Small intestine (tissue), 7 donors: ENCODE results near the gene ARMH4. TPM values are rescaled to one million over a fixed set of nuclear protein-coding genes. Genes with fewer than 3 reads are reported as not detected.

Experiments used
- DNase-seq, 2 donors: peaks; one replicate each; pipeline versions ENCODE4 v3.0.0 to v3.0.0-alpha.2; 2013
- FAIRE-seq: peaks from 2 replicates; lab custom pipeline; 2012; peaks lifted over from hg19 to GRCh38; lab: Jason Lieb, UNC
- H3K27ac ChIP-seq, 3 donors: one replicate each; pipeline ENCODE4 v1.5.1; 2013; ENCODE audit warnings: low read length in 2 of 3, mild to moderate bottlenecking in 2 of 3, control low read depth in 1 of 3, inconsistent platforms in 1 of 3, low read depth in 1 of 3, moderate library complexity in 1 of 3
- H3K27me3 ChIP-seq, 3 donors: one replicate each; pipeline ENCODE4 v1.6.1; 2013; ENCODE audit warnings: low read length in 3 of 3, inconsistent platforms in 1 of 3; ENCODE audit not compliant: control insufficient read depth in 3 of 3, insufficient read depth in 3 of 3
- H3K36me3 ChIP-seq, 3 donors: one replicate each; pipeline ENCODE4 v1.6.1; 2013; ENCODE audit warnings: low read length in 3 of 3, inconsistent platforms in 1 of 3, low read depth in 1 of 3, mild to moderate bottlenecking in 1 of 3, moderate library complexity in 1 of 3; ENCODE audit not compliant: control insufficient read depth in 3 of 3, insufficient read depth in 2 of 3
- H3K4me1 ChIP-seq, 3 donors: one replicate each; pipeline ENCODE4 v1.6.1; 2013; ENCODE audit warnings: low read length in 2 of 3, inconsistent platforms in 1 of 3, low read depth in 1 of 3, mild to moderate bottlenecking in 1 of 3, moderate library complexity in 1 of 3; ENCODE audit not compliant: control insufficient read depth in 3 of 3, insufficient read depth in 2 of 3
- H3K4me3 ChIP-seq, 3 donors: one replicate each; pipeline ENCODE4 v1.5.1; 2013; ENCODE audit warnings: low read length in 3 of 3, control low read depth in 1 of 3, inconsistent platforms in 1 of 3, low read depth in 1 of 3, mild to moderate bottlenecking in 1 of 3, moderate library complexity in 1 of 3
- H3K9me3 ChIP-seq, 2 donors: one replicate each; pipeline ENCODE4 v1.6.1; 2013; ENCODE audit warnings: low read depth in 1 of 2, low read length in 1 of 2; ENCODE audit not compliant: control insufficient read depth in 2 of 2, insufficient read depth in 1 of 2
- WGBS, 3 donors: extraction: QIAGEN DNeasy Blood & Tissue Kit; methylation state at CpG; one replicate each; pipeline ENCODE4 v1.1.7; 2013; 5-methylcytosine and 5-hydroxymethylcytosine counted together
- polyA plus RNA-seq, 4 donors: library from polyadenylated mRNA; stranded (reverse) in 3 of 4; unstranded in 1 of 4; fragments of 200-250 nt in 3 of 4; fragments of 120-200 nt in 1 of 4; gene quantifications; one replicate each; pipeline versions ENCODE4 v1.2.1 to v1.2.3, GENCODE V29; 2013
- donor health status: healthy with polysubstance abuse.
- donor health status: control.
- donor health status: control.
- donor health status: Bipolar disorder and iron deficiency.
- donor health status: healthy.

ARMH4 gene
- polyA plus RNA-seq, 4 donors = 0.81 to 1.9 TPM; not detected in 2

- FAIRE-seq = no peak
Observed at GRCh38 chr14:58100735-58101368, 51.2 kb downstream of the ARMH4 start.

GRCh38 chr14:58099682-58100081 is 52.3 kb downstream of the ARMH4 start:
- no peak for FAIRE-seq

More at GRCh38 chr14:58100735-58101368, 51.2 kb downstream of the ARMH4 start:
- Histone ChIP-seq H3K9me3 (no peaks in the 10 kb centered on the region), H3K4me3 (no peak overlapping the region), H3K36me3 (no peaks in the 10 kb centered on the region), H3K4me1 (no peaks in the 10 kb centered on the region), H3K27me3 (no peaks in the 10 kb centered on the region), H3K27ac (no peak overlapping the region)
- no peak for DNase-seq
- WGBS, 3 donors = 88 to 92% (median 90%) methylated on average over 4 of the region's 4 CpGs

GRCh38 chr14:58098507-58098906 is 53.5 kb downstream of the ARMH4 start:
- WGBS, 3 donors = 2 to 33% (median 24%) methylated on average over 1 of the region's 1 CpG
- H3K4me3 ChIP-seq = no peak overlapping the region
- no peaks in the 10 kb centered on the region for H3K27me3 ChIP-seq
- peak in 1 of 2 donors; percentile 9 for DNase-seq
- no peaks in the 10 kb centered on the region for H3K4me1 ChIP-seq
- FAIRE-seq = no peak
- H3K9me3 ChIP-seq = no peaks in the 10 kb centered on the region
- no peak overlapping the region for H3K27ac ChIP-seq
- no peaks in the 10 kb centered on the region for H3K36me3 ChIP-seq

More at GRCh38 chr14:58099682-58100081, 52.3 kb downstream of the ARMH4 start:
- Histone ChIP-seq H3K9me3 (no peaks in the 10 kb centered on the region), H3K4me3 (no peak overlapping the region), H3K27me3 (no peaks in the 10 kb centered on the region), H3K36me3 (no peaks in the 10 kb centered on the region), H3K4me1 (no peaks in the 10 kb centered on the region), H3K27ac (no peak overlapping the region)
- WGBS, 3 donors = 78 to 90% (median 90%) methylated on average over 5 of the region's 5 CpGs
- no peak for DNase-seq

GRCh38 chr14:58096731-58097130 is 55.3 kb downstream of the ARMH4 start:
- H3K4me3 ChIP-seq = no peak overlapping the region
- WGBS, 3 donors = 65 to 75% (median 69%) methylated on average over 2 of the region's 2 CpGs
- no peaks in the 10 kb centered on the region for H3K4me1 ChIP-seq
- no peak overlapping the region for H3K27ac ChIP-seq
- DNase-seq (no peak), FAIRE-seq (no peak)
- no peaks in the 10 kb centered on the region for H3K36me3 ChIP-seq
- H3K9me3 ChIP-seq = no peaks in the 10 kb centered on the region
- no peaks in the 10 kb centered on the region for H3K27me3 ChIP-seq

- DNase-seq = peak in 1 of 2 donors; percentile 24
- 38 to 66% (median 50%) methylated on average over 5 of the region's 5 CpGs for WGBS, 3 donors
- FAIRE-seq = no peak
- peaks cover 0 to 2% (median 0%) of the 10 kb centered on the region in 3 donors for H3K27me3 ChIP-seq
- no peaks in the 10 kb centered on the region for H3K36me3 ChIP-seq
- no peaks in the 10 kb centered on the region for H3K4me1 ChIP-seq
- H3K27ac ChIP-seq = no peak overlapping the region
- H3K4me3 ChIP-seq = no peak overlapping the region
- no peaks in the 10 kb centered on the region for H3K9me3 ChIP-seq
Observed at GRCh38 chr14:58091883-58092630, 60.0 kb downstream of the ARMH4 start.

- WGBS, 3 donors = 91 to 93% (median 93%) methylated on average over 3 of the region's 3 CpGs
- H3K36me3 ChIP-seq = no peaks in the 10 kb centered on the region
Observed at GRCh38 chr14:58089612-58090011, 62.4 kb downstream of the ARMH4 start.

GRCh38 chr14:58088961-58089360 is 63.1 kb downstream of the ARMH4 start:
- DNase-seq = no peak
- WGBS, 3 donors = 70 to 79% (median 77%) methylated on average over 2 of the region's 2 CpGs
- Histone ChIP-seq H3K9me3 (no peaks in the 10 kb centered on the region), H3K36me3 (no peaks in the 10 kb centered on the region), H3K27ac (no peak overlapping the region), H3K4me1 (no peaks in the 10 kb centered on the region), H3K27me3 (peaks cover 0 to 2% (median 0%) of the 10 kb centered on the region in 3 donors), H3K4me3 (no peak overlapping the region)
- FAIRE-seq = no peak

More at GRCh38 chr14:58089612-58090011, 62.4 kb downstream of the ARMH4 start:
- DNase-seq (no peak), FAIRE-seq (no peak)
- H3K4me3 ChIP-seq = no peak overlapping the region
- H3K27me3 ChIP-seq = peaks cover 0 to 2% (median 0%) of the 10 kb centered on the region in 3 donors
- H3K27ac ChIP-seq = no peak overlapping the region
- H3K4me1 ChIP-seq = no peaks in the 10 kb centered on the region
- H3K9me3 ChIP-seq = no peaks in the 10 kb centered on the region

- WGBS, 3 donors = 71 to 77% (median 74%) methylated on average over 4 of the region's 4 CpGs
- FAIRE-seq = no peak
- Histone ChIP-seq H3K9me3 (no peaks in the 10 kb centered on the region), H3K4me1 (no peaks in the 10 kb centered on the region), H3K27me3 (no peaks in the 10 kb centered on the region), H3K27ac (no peak overlapping the region), H3K36me3 (no peaks in the 10 kb centered on the region), H3K4me3 (no peak overlapping the region)
- no peak for DNase-seq
Observed at GRCh38 chr14:58085877-58086276, 66.1 kb downstream of the ARMH4 start.
